ENCODE results near the gene SH3GL1.

- TF ChIP-seq POLR2A (IDR thresholded peaks at IDR 0.05; ENCODE audit: low read depth, low read length), result no peak
- TF ChIP-seq, protein P1, sequence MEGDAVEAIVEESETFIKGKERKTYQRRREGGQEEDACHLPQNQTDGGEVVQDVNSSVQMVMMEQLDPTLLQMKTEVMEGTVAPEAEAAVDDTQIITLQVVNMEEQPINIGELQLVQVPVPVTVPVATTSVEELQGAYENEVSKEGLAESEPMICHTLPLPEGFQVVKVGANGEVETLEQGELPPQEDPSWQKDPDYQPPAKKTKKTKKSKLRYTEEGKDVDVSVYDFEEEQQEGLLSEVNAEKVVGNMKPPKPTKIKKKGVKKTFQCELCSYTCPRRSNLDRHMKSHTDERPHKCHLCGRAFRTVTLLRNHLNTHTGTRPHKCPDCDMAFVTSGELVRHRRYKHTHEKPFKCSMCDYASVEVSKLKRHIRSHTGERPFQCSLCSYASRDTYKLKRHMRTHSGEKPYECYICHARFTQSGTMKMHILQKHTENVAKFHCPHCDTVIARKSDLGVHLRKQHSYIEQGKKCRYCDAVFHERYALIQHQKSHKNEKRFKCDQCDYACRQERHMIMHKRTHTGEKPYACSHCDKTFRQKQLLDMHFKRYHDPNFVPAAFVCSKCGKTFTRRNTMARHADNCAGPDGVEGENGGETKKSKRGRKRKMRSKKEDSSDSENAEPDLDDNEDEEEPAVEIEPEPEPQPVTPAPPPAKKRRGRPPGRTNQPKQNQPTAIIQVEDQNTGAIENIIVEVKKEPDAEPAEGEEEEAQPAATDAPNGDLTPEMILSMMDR (conservative IDR thresholded peaks at IDR 0.05; ENCODE audit: low read depth, low read length), result no peak
- TF ChIP-seq, protein P2, sequence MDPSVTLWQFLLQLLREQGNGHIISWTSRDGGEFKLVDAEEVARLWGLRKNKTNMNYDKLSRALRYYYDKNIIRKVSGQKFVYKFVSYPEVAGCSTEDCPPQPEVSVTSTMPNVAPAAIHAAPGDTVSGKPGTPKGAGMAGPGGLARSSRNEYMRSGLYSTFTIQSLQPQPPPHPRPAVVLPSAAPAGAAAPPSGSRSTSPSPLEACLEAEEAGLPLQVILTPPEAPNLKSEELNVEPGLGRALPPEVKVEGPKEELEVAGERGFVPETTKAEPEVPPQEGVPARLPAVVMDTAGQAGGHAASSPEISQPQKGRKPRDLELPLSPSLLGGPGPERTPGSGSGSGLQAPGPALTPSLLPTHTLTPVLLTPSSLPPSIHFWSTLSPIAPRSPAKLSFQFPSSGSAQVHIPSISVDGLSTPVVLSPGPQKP (IDR thresholded peaks at IDR 0.05; ENCODE audit: borderline replicate concordance, low read depth, low read length), result no peak
- no peak for TF ChIP-seq CEBPB (IDR thresholded peaks at IDR 0.05; ENCODE audit: low read depth, low read length)
- TF ChIP-seq RFX5 (IDR thresholded peaks at IDR 0.05; ENCODE audit: low read depth, low read length), result no peak
- no peak for TF ChIP-seq RAD21 (IDR thresholded peaks at IDR 0.05; ENCODE audit: low read length)
- TF ChIP-seq BHLHE40 (IDR thresholded peaks at IDR 0.05; ENCODE audit: low read depth, low read length), result no peak
These were observed 61.6 kb downstream of the SH3GL1 start, which contains the start of gene STAP2 for GRCh38 chr19:4338441-4339355.

Measured in IMR-90 (cell line).